DMS53 treated with DMSO at 0.1 percent for 48 hours (cell line): ENCODE measurements around the gene ZFAND3.

Experiments
- DNase-seq: peaks from one replicate; lab custom pipeline; 2025; ENCODE audit not compliant: unreplicated experiment; lab: John Stamatoyannopoulos, UW

ZFAND3 gene

GRCh38 chr6:38077488-38078030, 258.0 kb downstream of the ZFAND3 start:
- no peak for DNase-seq

- DNase-seq: no peak
Measured at GRCh38 chr6:38078671-38079070, 259.1 kb downstream of the ZFAND3 start.

- no peak for DNase-seq
Measured at GRCh38 chr6:38079107-38079506, 259.6 kb downstream of the ZFAND3 start.

GRCh38 chr6:38079537-38079936, 260.0 kb downstream of the ZFAND3 start:
- DNase-seq: no peak

- no peak for DNase-seq
Measured at GRCh38 chr6:38080360-38080759, 260.8 kb downstream of the ZFAND3 start.

- DNase-seq: no peak
Measured at GRCh38 chr6:38080889-38081288, 261.4 kb downstream of the ZFAND3 start.

GRCh38 chr6:38085031-38085430, 265.5 kb downstream of the ZFAND3 start:
- no peak for DNase-seq

- no peak for DNase-seq
Measured at GRCh38 chr6:38086346-38086745, 266.8 kb downstream of the ZFAND3 start.

- DNase-seq: no peak
Measured at GRCh38 chr6:38088010-38088409, 268.5 kb downstream of the ZFAND3 start.

- no peak for DNase-seq
Measured at GRCh38 chr6:38088829-38089228, 269.3 kb downstream of the ZFAND3 start.

- DNase-seq: no peak
Measured at GRCh38 chr6:38091613-38092012, 272.1 kb downstream of the ZFAND3 start.

- DNase-seq: no peak
Measured at GRCh38 chr6:38092465-38092864, 272.9 kb downstream of the ZFAND3 start.

- no peak for DNase-seq
Measured at GRCh38 chr6:38092964-38093363, 273.4 kb downstream of the ZFAND3 start.

- no peak for DNase-seq
Measured at GRCh38 chr6:38095054-38095453, 275.5 kb downstream of the ZFAND3 start.

- no peak for DNase-seq
Measured at GRCh38 chr6:38099221-38099620, 279.7 kb downstream of the ZFAND3 start.

GRCh38 chr6:38100380-38100779, 280.9 kb downstream of the ZFAND3 start:
- DNase-seq: no peak

GRCh38 chr6:38103921-38104320, 284.4 kb downstream of the ZFAND3 start:
- no peak for DNase-seq

- no peak for DNase-seq
Measured at GRCh38 chr6:38105066-38105465, 285.5 kb downstream of the ZFAND3 start.

- DNase-seq: no peak
Measured at GRCh38 chr6:38107073-38107472, 287.5 kb downstream of the ZFAND3 start.

GRCh38 chr6:38110481-38110971, 291.0 kb downstream of the ZFAND3 start:
- peak; percentile 42 for DNase-seq

- no peak for DNase-seq
Measured at GRCh38 chr6:38112181-38112580, 292.7 kb downstream of the ZFAND3 start.

- no peak for DNase-seq
Measured at GRCh38 chr6:38113825-38114576, 294.5 kb downstream of the ZFAND3 start.
